ENCODE results near the gene EFEMP1.

EFEMP1 gene

GRCh38 chr2:55949211-55949610, 25.6 kb upstream of the EFEMP1 start:
- H3K9me3 ChIP-seq (ENCODE audit: severe bottlenecking), result no peaks in the 10 kb centered on the region
- TF ChIP-seq CTCF (IDR thresholded peaks at IDR 0.05; ENCODE audit: poor library complexity, severe bottlenecking), result no peak
- no peak overlapping the region for H3K4me3 ChIP-seq (ENCODE audit: severe bottlenecking)
- 0 out of 2 replicates have a peak, but pooled peaks cover 8% of the 10 kb centered on the region for H3K36me3 ChIP-seq (ENCODE audit: low read depth)
- no peaks in the 10 kb centered on the region for H3K27me3 ChIP-seq (ENCODE audit: insufficient read depth, poor library complexity, severe bottlenecking)
- H3K27ac ChIP-seq (ENCODE audit: poor library complexity, severe bottlenecking), result no peak overlapping the region
- DNase-seq (ENCODE audit: low spot score) (no peak), ATAC-seq (ENCODE audit: low read depth) (no peak)
- H3K4me1 ChIP-seq (ENCODE audit: insufficient read depth, poor library complexity, severe bottlenecking), result no peaks in the 10 kb centered on the region

- H3K4me1 ChIP-seq (ENCODE audit: insufficient read depth, poor library complexity, severe bottlenecking), result peaks cover 4% of the 10 kb centered on the region
- H3K27ac ChIP-seq (ENCODE audit: poor library complexity, severe bottlenecking), result no peak overlapping the region
- H3K27me3 ChIP-seq (ENCODE audit: insufficient read depth, poor library complexity, severe bottlenecking), result no peaks in the 10 kb centered on the region
- ATAC-seq (ENCODE audit: low read depth), result no peak
- no peak overlapping the region for H3K4me3 ChIP-seq (ENCODE audit: severe bottlenecking)
- H3K9me3 ChIP-seq (ENCODE audit: severe bottlenecking), result no peaks in the 10 kb centered on the region
- H3K36me3 ChIP-seq (ENCODE audit: low read depth), result 0 out of 2 replicates have a peak, but pooled peaks cover 8% of the 10 kb centered on the region
- TF ChIP-seq CTCF (IDR thresholded peaks at IDR 0.05; ENCODE audit: poor library complexity, severe bottlenecking), result no peak
- no peak for DNase-seq (ENCODE audit: low spot score)
These were observed 24.8 kb upstream of the EFEMP1 start for GRCh38 chr2:55948176-55948923.

- no peak for DNase-seq (ENCODE audit: low spot score)
- ATAC-seq (ENCODE audit: low read depth), result no peak
- Histone ChIP-seq H3K4me3 (ENCODE audit: severe bottlenecking) (no peak overlapping the region), H3K9me3 (ENCODE audit: severe bottlenecking) (no peaks in the 10 kb centered on the region), H3K36me3 (ENCODE audit: low read depth) (0 out of 2 replicates have a peak, but pooled peaks cover 8% of the 10 kb centered on the region), H3K27ac (ENCODE audit: poor library complexity, severe bottlenecking) (no peak overlapping the region), H3K27me3 (ENCODE audit: insufficient read depth, poor library complexity, severe bottlenecking) (no peaks in the 10 kb centered on the region), H3K4me1 (ENCODE audit: insufficient read depth, poor library complexity, severe bottlenecking) (peaks cover 5% of the 10 kb centered on the region)
- no peak for TF ChIP-seq CTCF (IDR thresholded peaks at IDR 0.05; ENCODE audit: poor library complexity, severe bottlenecking)
These were observed 24.2 kb upstream of the EFEMP1 start for GRCh38 chr2:55947752-55948151.

GRCh38 chr2:55946793-55947192, 23.2 kb upstream of the EFEMP1 start:
- H3K36me3 ChIP-seq (ENCODE audit: low read depth), result 0 out of 2 replicates have a peak, but pooled peaks cover 8% of the 10 kb centered on the region
- H3K4me1 ChIP-seq (ENCODE audit: insufficient read depth, poor library complexity, severe bottlenecking), result peaks cover 5% of the 10 kb centered on the region
- ATAC-seq (ENCODE audit: low read depth) (no peak), DNase-seq (ENCODE audit: low spot score) (no peak)
- TF ChIP-seq CTCF (IDR thresholded peaks at IDR 0.05; ENCODE audit: poor library complexity, severe bottlenecking), result no peak
- no peaks in the 10 kb centered on the region for H3K9me3 ChIP-seq (ENCODE audit: severe bottlenecking)
- H3K4me3 ChIP-seq (ENCODE audit: severe bottlenecking), result no peak overlapping the region
- no peak overlapping the region for H3K27ac ChIP-seq (ENCODE audit: poor library complexity, severe bottlenecking)
- no peaks in the 10 kb centered on the region for H3K27me3 ChIP-seq (ENCODE audit: insufficient read depth, poor library complexity, severe bottlenecking)

- ATAC-seq (ENCODE audit: low read depth), result 0 out of 3 replicates have a peak, but pooled peaks have one; percentile 49
- no peak overlapping the region for H3K4me3 ChIP-seq (ENCODE audit: severe bottlenecking)
- peaks cover 5% of the 10 kb centered on the region for H3K4me1 ChIP-seq (ENCODE audit: insufficient read depth, poor library complexity, severe bottlenecking)
- DNase-seq (ENCODE audit: low spot score), result no peak
- H3K9me3 ChIP-seq (ENCODE audit: severe bottlenecking), result no peaks in the 10 kb centered on the region
- H3K36me3 ChIP-seq (ENCODE audit: low read depth), result 0 out of 2 replicates have a peak, but pooled peaks cover 8% of the 10 kb centered on the region
- no peak for TF ChIP-seq CTCF (IDR thresholded peaks at IDR 0.05; ENCODE audit: poor library complexity, severe bottlenecking)
- no peak overlapping the region for H3K27ac ChIP-seq (ENCODE audit: poor library complexity, severe bottlenecking)
- no peaks in the 10 kb centered on the region for H3K27me3 ChIP-seq (ENCODE audit: insufficient read depth, poor library complexity, severe bottlenecking)
These were observed 19.9 kb upstream of the EFEMP1 start for GRCh38 chr2:55943466-55943865.
